GM10266 (cell line): Measurements from ENCODE around the gene PANK2.

Source experiments
- DNase-seq: peaks from one replicate; pipeline ENCODE4 v3.0.0; 2012; ENCODE audit errors: extremely low spot score
- TF ChIP-seq, protein P1 (sequence below): IDR thresholded peaks from 2 replicates; pipeline ENCODE4 v1.5.1; 2012; ENCODE audit warnings: mild to moderate bottlenecking, low read depth; ENCODE audit not compliant: control insufficient read depth, insufficient read depth; ENCODE audit errors: missing control alignments

PANK2 gene

DNA sequence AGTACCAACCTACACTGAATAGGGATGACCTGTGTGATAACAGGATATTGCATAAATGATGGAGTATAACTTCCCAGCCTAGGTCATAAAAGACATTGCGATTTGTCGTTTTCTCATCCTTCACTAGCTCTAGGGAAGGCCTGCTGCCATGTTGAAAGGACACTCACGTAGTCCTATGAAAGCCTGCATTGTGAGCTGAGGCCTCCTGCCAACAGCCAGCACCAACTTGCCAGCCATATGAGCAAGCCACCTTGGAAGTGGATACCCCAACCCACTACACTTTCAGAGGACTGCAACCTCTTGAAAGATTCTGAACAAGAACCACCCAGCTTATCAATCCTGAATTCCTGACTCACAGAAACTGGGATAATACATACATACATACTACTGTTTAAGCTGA lies 3.5 kb upstream of the PANK2 start:
- TF ChIP-seq, protein P1, sequence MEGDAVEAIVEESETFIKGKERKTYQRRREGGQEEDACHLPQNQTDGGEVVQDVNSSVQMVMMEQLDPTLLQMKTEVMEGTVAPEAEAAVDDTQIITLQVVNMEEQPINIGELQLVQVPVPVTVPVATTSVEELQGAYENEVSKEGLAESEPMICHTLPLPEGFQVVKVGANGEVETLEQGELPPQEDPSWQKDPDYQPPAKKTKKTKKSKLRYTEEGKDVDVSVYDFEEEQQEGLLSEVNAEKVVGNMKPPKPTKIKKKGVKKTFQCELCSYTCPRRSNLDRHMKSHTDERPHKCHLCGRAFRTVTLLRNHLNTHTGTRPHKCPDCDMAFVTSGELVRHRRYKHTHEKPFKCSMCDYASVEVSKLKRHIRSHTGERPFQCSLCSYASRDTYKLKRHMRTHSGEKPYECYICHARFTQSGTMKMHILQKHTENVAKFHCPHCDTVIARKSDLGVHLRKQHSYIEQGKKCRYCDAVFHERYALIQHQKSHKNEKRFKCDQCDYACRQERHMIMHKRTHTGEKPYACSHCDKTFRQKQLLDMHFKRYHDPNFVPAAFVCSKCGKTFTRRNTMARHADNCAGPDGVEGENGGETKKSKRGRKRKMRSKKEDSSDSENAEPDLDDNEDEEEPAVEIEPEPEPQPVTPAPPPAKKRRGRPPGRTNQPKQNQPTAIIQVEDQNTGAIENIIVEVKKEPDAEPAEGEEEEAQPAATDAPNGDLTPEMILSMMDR: no peak
- DNase-seq: no peak

GRCh38 chr20:3887876-3888620 lies 1.1 kb upstream of the PANK2 start:
- no peak for DNase-seq
- TF ChIP-seq, protein P1: no peak

GRCh38 chr20:3889489-3890397 lies 556 bp downstream of the PANK2 start:
- TF ChIP-seq, protein P1: no peak

DNA sequence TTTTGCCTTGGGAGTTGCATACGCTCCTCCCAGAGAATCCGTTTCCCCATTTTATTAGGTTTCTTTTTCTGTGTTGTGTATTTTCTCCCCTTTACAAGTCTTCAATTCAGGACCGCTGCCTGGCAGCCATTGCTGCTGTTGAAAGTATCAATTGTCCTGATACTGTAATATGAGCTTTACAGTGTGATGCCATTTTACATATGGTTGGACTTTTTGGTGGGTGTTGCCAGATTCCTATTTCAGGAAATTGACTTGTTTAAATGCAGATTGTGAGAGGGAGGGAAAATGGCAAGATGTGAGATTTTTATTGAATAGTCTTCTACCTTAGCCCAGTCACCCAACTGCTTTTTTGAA lies 1.2 kb downstream of the PANK2 start:
- DNase-seq: no peak
- TF ChIP-seq, protein P1: no peak

More at GRCh38 chr20:3889489-3890397, 556 bp downstream of the PANK2 start:
- peak; percentile 43 for DNase-seq

DNA sequence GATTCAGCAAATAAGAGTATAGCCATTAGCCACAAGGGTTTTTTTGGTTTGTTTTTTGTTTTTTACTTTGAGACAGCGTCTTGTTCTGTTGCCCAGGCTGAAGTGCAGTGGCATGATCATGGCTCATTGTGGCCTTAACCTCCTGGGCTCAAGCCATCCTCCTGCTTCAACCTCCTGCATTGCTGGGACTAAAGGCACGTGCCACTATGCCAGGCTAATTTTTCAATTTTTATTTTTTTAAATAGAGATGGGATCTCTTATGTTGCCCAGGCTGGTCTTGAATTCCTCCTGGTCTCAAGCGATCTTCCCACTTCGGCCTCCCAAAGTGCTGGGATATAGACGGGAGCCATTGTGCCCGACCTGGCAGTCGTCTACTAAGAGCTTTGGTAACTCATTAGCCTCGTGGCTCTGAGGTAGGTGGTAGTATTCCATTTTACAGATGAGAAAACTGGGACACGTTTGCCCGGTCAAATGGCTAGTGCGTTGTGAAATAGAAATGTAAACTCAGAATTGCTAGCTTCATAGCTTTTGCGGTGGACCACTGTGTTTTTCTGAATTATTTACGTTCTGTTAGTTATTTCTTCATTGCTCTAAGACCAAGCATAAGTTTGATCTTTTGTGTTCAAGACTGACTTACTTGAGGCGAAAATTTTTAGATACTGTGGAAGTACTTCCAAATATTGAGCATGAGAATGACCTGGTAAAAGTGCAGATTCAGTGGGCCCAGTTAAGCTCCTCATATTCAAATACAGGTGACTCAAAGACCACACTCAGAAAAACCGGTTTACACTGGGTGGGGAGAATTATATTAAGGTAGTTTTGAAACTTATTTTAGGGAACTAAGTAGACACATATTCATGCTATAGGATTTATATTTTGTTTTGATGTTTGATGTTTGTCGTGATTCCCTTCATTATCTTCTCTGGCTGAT lies 2.1 kb downstream of the PANK2 start:
- DNase-seq: no peak
- TF ChIP-seq, protein P1: no peak

GRCh38 chr20:3894796-3895195 lies 5.6 kb downstream of the PANK2 start:
- DNase-seq: no peak
- TF ChIP-seq, protein P1: no peak
